K562 (cell line): ENCODE results near the gene MED29. TPM values are rescaled to one million over a fixed set of nuclear protein-coding genes. Genes with fewer than 3 reads are reported as not detected.

ENCODE experiments used
- ARHGAP35 ChIP-seq: fragments of 450-650 bp; IDR thresholded peaks from 2 replicates; pipeline ENCODE4 v1.6.1; 2018; ENCODE audit not compliant: partially characterized antibody
- POLR2G ChIP-seq: fragments of 200-400 bp; formaldehyde crosslinking; IDR thresholded peaks from 2 replicates; pipeline ENCODE4 v1.6.1; 2017; ENCODE audit warnings: low read depth, mild to moderate bottlenecking, antibody characterized with exemption, low read length, moderate library complexity
- RBFOX2 ChIP-seq: fragments of 200-400 bp; formaldehyde crosslinking; IDR thresholded peaks from 2 replicates; pipeline ENCODE4 v1.6.1; 2017; ENCODE audit warnings: low read depth, mild to moderate bottlenecking, low read length, moderate library complexity
- XRCC5 ChIP-seq: fragments of 200-400 bp; formaldehyde crosslinking; IDR thresholded peaks from 2 replicates; pipeline ENCODE4 v1.6.1; 2017; ENCODE audit warnings: low read depth, mild to moderate bottlenecking, low read length
- ZBTB40 ChIP-seq, 2 experiments: fragments of 450-650 bp in 1 of 2; sonication (generic) in 1 of 2; formaldehyde crosslinking in 1 of 2; IDR thresholded peaks; 2 replicates each; pipeline versions ENCODE4 v1.7.1 to v1.9.0; 2016 to 2022; ENCODE audit warnings: inconsistent platforms in 1 of 2, mild to moderate bottlenecking in 1 of 2, missing genetic modification reagents in 1 of 2
- ZNF165 ChIP-seq: fragments of 250-450 bp; sonication (Bioruptor Pico); IDR thresholded peaks from 2 replicates; pipeline ENCODE4 v1.4.0; 2020; ENCODE audit warnings: borderline replicate concordance
- ZNF511 ChIP-seq: sonication (generic); formaldehyde crosslinking; IDR thresholded peaks from 2 replicates; pipeline ENCODE4 v1.8.0; 2022; ENCODE audit warnings: mild to moderate bottlenecking, missing genetic modification reagents
- ZNF512 ChIP-seq: IDR thresholded peaks from 2 replicates; pipeline ENCODE4 v1.6.1; 2016; ENCODE audit warnings: missing genetic modification characterization, missing compliant biosample characterization
- polyA plus RNA-seq, 8 experiments: library from polyadenylated mRNA; depleted of rRNA in 4 of 8; stranded (reverse) in 5 of 8; unstranded in 3 of 8; fragments of >200 nt; fragmentation: Nextera tagmentation in 2 of 8; fragmentation: Illumina TruSeq in 1 of 8; extraction: Ambion mirVana in 2 of 8; extraction: Trizol in 1 of 8; gene quantifications; 2 replicates each; pipeline versions ENCODE4 v1.2.1 to v1.2.3, GENCODE V29; 2011 to 2014; ENCODE audit warnings: inconsistent platforms in 1 of 8, missing spikeins in 1 of 8
- total RNA-seq, 7 experiments: library from RNA; depleted of rRNA in 6 of 7; stranded (reverse); fragments of >200 nt in 6 of 7; fragmentation: Illumina TruSeq in 2 of 7; extraction: Trizol in 2 of 7; gene quantifications; 2 replicates each; pipeline versions ENCODE4 v1.2.1 to v1.2.3, GENCODE V29; 2011 to 2021; ENCODE audit warnings: low replicate concordance in 1 of 7
- TF ChIP-seq, protein P1 (sequence below): sonication (generic); formaldehyde crosslinking; IDR thresholded peaks from 2 replicates; pipeline ENCODE4 v1.8.0; 2022; ENCODE audit warnings: mild to moderate bottlenecking, low read depth, missing genetic modification reagents

The MED29 gene
- total and polyA plus RNA-seq, 9 of the 15 experiments (the other 6 are each of a cell fraction or from before 2014, with no cell fraction given), result 1.8 to 22.6 (median 12.4) TPM

DNA sequence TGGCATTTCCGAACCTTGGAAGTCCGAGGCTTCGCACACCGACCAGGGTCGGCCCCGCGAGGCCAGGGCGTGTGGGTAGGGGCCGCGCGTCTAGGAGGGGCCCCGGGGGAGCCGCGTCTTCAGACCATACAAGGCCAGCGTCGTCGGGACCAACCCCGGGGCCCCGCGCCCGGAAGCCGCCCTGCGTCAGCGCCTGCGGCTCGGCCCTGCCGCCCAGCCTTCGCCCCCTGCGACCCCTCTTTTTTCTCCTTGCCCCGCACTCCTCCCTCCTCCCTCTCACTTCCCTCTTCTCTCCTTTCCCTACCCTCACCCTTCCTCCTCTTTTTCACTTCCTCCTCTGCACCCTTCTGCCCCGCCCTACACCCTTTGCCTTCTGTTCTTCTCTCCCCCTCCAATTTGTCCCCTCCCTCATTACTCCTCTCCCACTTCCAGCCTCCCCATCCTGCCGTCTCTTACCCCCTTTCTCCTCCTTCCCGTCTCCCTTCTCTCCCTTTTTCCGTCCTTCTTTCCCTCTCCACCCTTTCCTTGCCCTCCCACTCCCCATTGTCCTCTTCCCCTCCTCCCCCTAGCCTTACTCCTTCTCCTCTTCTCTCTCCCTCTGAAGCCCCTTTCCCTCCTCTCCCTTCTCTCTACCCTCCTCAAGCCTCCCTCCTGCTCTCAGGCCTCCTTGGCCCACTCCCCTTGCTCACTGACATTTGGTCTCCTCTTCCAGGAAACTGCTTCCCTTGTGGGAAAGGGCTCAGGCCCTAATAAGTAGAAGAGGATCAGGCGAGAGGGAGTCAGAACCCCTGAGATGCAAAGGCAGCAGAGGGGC, 19.0 kb downstream of the MED29 start (continued):
- TF ChIP-seq ZBTB40 (IDR thresholded peaks at IDR 0.05), result peak; percentile 72
- no peak for TF ChIP-seq ZBTB40 (CRISPR knock-in tag; IDR thresholded peaks at IDR 0.05)
- no peak for TF ChIP-seq ZNF165 (CRISPR knock-in tag)
- TF ChIP-seq ZNF511 (CRISPR knock-in tag), result no peak
- peak; percentile 87 for TF ChIP-seq RBFOX2
- TF ChIP-seq POLR2G, result peak; percentile 86
- peak; percentile 71 for TF ChIP-seq ARHGAP35
- peak; percentile 95 for TF ChIP-seq ZNF512 (tag)
- TF ChIP-seq XRCC5, result peak; percentile 52; the same call in 1 of the 2 replicates
- TF ChIP-seq, protein P1, sequence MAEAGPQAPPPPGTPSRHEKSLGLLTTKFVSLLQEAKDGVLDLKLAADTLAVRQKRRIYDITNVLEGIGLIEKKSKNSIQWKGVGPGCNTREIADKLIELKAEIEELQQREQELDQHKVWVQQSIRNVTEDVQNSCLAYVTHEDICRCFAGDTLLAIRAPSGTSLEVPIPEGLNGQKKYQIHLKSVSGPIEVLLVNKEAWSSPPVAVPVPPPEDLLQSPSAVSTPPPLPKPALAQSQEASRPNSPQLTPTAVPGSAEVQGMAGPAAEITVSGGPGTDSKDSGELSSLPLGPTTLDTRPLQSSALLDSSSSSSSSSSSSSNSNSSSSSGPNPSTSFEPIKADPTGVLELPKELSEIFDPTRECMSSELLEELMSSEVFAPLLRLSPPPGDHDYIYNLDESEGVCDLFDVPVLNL, result 0 out of 2 replicates have a peak, but pooled peaks have one; percentile 53
